MM.1S (cell line): ENCODE data around the gene CMPK2.

ENCODE experiments used
- EZH2 ChIP-seq: fragments of 300-600 bp; sonication (generic); optimal IDR thresholded peaks from 2 replicates; pipeline ENCODE3; 2017; ENCODE audit warnings: low read depth, mild to moderate bottlenecking, antibody characterized with exemption, low read length, mixed read lengths
- TF ChIP-seq, protein P1 (sequence below): fragments of 300-600 bp; sonication (generic); IDR thresholded peaks from 2 replicates; pipeline ENCODE4 v1.5.1; 2016; ENCODE audit warnings: antibody characterized with exemption, low read length, mixed read lengths

DNA sequence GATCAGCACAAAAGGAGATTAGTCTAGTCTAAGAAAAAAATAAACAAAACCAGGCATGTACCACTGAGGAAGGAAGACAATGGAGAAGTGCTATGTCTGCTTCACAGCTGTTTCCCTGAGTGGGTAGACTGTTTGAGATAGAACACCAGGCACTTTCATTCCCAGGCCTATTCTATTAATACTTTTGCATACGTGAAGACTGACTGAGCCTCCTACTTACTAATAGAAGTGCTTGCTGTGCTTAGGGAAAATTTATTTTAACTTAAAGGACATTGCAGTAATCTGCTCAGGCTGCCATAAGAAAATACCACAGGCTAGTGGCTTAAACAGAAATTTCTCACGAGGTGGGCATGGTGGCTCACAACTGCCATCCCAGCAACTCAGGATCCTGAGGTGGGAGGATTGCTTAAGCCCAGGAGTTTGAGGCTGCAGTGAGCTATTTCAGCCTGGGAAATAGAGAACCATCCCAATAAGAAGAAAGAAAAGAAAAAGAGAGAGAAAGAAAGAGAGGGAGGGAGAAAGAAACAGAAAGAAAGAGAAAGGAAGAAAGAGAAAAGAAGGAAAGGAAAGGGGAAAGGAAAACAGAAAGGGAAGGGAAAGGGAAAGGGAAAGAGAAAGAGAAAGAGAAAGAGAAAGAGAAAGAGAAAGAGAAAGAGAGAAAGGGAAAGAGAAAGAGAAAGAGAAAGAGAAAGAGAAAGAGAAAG is 33.0 kb downstream of the CMPK2 start:
- TF ChIP-seq, protein P1, sequence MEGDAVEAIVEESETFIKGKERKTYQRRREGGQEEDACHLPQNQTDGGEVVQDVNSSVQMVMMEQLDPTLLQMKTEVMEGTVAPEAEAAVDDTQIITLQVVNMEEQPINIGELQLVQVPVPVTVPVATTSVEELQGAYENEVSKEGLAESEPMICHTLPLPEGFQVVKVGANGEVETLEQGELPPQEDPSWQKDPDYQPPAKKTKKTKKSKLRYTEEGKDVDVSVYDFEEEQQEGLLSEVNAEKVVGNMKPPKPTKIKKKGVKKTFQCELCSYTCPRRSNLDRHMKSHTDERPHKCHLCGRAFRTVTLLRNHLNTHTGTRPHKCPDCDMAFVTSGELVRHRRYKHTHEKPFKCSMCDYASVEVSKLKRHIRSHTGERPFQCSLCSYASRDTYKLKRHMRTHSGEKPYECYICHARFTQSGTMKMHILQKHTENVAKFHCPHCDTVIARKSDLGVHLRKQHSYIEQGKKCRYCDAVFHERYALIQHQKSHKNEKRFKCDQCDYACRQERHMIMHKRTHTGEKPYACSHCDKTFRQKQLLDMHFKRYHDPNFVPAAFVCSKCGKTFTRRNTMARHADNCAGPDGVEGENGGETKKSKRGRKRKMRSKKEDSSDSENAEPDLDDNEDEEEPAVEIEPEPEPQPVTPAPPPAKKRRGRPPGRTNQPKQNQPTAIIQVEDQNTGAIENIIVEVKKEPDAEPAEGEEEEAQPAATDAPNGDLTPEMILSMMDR: no peak
- no peak for TF ChIP-seq EZH2
